Measurements from ENCODE around the gene MUC15.

- TF ChIP-seq EZH2 (optimal IDR thresholded peaks at IDR 0.05; ENCODE audit: low read depth, low read length) (no peak), CTCF (IDR thresholded peaks at IDR 0.05; ENCODE audit: low read length) (no peak)
Measured at GRCh38 chr11:26593691-26594090, 21.6 kb upstream of the MUC15 start.

All from MM.1S (cell line).